Tongue (tissue), 2 donors: ENCODE measurements around the gene RNF213. TPM values are rescaled to one million over a fixed set of nuclear protein-coding genes. Genes with fewer than 3 reads are reported as not detected.
"Not testable (repeated sequence)": the region's sequence is repeated elsewhere in the genome, so short reads cannot be mapped to it uniquely, and the experiment has no call there.

Experiments
- DNase-seq: peaks from one replicate; pipeline ENCODE4 v3.0.0-alpha.2; 2015
- total RNA-seq: library from RNA; depleted of rRNA; stranded (reverse); fragments of >200 nt; gene quantifications from one replicate; pipeline ENCODE4 v1.2.3, GENCODE V29; 2014

RNF213 gene
- total RNA-seq, 1 donor from 2014 or later: 66.8 TPM

GRCh38 chr17:80295146-80295545 is 34.5 kb downstream of the RNF213 start:
- no peak for DNase-seq

DNA sequence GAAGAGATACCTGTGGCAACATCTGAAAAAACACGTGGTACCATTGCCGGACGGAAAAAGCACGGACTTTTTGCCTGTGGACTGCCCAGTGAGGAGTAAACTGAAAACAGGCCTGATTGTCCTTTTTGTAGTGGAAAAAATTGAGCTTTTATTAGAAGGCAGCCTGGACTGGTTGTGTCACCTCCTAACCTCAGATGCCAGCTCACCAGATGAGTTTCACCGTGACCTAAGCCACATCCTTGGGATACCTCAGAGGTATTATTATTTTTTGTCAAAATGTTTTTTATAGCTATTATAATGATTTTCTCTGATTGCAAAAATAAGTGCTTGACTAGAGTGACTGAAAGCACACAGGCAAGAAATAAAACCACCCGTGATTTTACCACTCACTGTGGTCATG is 34.9 kb downstream of the RNF213 start:
- no peak for DNase-seq

GRCh38 chr17:80296221-80296620 is 35.6 kb downstream of the RNF213 start:
- DNase-seq: no peak

- no peak for DNase-seq
These were observed 37.4 kb downstream of the RNF213 start for GRCh38 chr17:80297996-80298560.

- not testable (repeated sequence) for DNase-seq
These were observed 38.9 kb downstream of the RNF213 start for GRCh38 chr17:80299350-80300100.

- not testable (repeated sequence) for DNase-seq
These were observed 40.1 kb downstream of the RNF213 start for GRCh38 chr17:80300756-80301155.

GRCh38 chr17:80303824-80304223 is 43.2 kb downstream of the RNF213 start:
- no peak for DNase-seq

GRCh38 chr17:80307994-80308691 is 47.5 kb downstream of the RNF213 start:
- DNase-seq: no peak

DNA sequence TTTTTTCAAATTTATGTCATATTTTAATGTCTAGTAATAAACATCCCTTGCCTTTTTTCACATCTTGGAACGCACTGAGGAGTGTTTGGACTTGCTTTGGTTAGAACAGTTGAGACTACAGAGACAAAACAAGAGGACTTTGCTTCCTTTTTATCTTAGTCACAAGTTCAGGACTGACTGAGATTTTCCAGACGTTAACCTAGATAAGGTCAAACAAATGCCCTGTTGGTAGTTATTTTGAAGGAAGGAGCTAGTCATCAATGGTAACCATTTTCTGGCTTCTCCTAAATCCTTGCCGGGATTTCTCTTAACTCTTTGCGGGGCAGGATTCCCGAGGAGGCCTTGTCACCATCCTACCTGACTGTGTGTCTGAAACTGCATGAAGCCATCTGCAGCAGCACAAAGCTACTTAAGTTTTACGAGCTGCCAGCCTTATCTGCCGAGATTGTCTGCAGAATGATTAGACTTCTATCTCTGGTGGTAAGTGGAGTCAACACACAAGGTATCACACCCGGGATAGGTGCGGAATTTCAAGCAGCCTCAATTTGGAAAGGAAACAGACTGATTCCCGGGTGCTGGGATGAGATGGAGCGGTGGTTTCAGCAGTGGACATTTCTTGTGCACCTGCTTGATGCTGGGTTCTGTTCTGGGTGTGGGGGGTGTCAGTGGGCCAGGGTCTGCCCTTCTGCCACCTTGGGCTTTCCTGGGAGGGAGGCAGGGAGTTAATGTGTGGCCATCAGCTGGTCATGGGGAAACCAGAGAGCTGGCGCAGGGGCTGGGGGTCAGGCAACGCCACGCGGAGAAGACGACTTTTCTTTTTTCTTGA is 48.3 kb downstream of the RNF213 start:
- DNase-seq: no peak

GRCh38 chr17:80311216-80311827 is 50.7 kb downstream of the RNF213 start:
- no peak for DNase-seq

DNA sequence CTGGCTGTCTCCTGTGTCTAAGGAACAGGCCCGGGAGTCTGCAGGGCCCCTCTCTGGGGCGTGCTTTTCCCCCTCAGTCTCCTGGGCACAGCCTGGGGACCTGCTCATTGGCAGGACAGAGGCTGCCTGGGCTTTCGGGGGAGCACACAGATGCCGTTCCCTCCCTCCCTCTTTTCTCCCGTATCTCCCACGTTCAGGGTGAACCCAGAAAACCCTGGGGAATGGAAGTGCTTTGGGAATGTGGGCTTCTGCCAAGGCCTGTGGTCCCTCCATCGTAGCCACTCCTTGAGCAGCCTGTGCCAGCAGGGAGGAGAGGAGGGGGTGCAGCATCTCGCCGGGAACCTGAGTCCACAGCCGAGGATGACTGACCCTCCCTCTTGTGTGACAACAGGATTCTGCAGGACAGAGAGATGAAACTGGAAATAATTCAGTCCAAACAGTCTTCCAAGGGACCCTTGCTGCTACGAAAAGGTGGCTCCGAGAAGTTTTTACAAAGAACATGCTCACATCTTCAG is 52.0 kb downstream of the RNF213 start:
- no peak for DNase-seq

DNA sequence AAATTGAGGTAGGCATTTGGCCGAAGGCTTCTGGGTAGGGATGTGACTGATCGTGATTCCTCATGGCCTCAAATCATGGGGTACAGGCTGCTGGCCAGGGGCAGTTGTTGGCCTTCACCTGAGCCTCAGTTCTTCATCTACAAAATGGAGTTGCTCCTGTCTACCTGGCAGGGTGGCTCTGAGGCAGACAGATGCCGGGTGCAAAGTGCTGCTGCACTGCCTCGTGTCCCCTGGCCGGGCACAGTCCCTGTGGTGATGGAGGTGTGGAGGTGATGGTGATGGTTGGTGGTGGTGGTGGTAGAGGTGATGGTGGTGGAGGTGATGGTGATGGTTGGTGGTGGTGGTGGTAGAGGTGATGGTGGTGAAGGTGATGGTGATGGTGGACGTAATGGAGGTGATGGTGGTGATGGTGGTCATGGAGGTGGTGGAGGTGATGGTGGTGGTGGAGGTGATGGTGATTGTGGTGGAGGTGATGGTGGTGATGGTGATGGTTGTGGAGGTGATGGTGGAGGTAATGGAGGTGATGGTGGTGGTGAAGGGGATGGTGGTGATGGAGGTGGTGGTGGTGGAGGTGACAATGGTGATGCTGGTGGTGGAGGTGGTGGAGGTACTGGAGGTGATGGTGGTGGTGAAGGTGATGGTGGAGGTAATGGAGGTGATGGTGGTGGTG is 52.6 kb downstream of the RNF213 start:
- DNase-seq: no peak

GRCh38 chr17:80313946-80314345 is 53.3 kb downstream of the RNF213 start:
- not testable (repeated sequence) for DNase-seq

DNA sequence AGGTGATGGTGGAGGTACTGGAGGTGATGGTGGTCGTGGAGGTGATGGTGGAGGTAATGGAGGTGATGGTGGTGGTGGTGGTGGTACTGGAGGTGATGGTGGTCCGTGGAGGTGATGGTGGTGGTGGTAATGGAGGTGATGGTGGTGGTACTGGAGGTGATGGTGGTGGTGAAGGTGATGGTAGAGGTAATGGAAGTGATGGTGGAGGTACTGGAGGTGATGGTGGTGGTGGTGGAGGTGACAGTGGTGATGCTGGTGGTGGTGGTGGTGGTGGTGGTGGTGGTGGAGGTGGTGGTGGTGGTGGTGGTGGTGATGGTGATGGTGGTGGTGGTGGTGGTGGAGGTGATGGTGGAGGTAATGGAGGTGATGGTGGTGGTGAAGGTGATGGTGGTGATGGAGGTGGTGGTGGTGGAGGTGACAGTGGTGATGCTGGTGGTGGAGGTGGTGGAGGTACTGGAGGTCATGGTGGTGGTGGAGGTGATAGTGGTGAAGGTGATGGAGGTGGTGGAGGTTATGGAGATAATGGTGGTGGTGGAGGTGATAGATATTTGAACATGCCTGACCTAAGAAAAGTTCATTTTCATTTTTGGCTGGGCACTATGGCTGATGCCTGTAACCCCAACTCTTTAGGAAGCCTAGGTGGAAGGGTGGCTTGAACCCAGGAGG is 55.0 kb downstream of the RNF213 start:
- DNase-seq: no peak

GRCh38 chr17:80316431-80316830 is 55.8 kb downstream of the RNF213 start:
- DNase-seq: no peak

GRCh38 chr17:80316927-80317705 is 56.5 kb downstream of the RNF213 start:
- no peak for DNase-seq

DNA sequence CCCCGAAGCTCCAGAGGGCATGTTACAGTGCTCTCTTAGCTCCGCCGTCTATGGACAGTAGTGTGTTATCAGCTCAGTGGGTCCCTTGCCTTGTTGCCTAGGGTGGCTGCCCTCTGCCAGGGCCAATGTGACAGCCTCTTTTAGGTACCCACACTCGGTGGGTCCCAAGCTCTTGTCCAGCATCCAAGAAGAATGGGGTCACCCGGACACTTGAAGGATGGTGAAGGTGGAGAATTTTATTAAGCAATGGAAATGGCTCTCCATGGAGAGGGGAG is 57.0 kb downstream of the RNF213 start:
- DNase-seq: no peak

DNA sequence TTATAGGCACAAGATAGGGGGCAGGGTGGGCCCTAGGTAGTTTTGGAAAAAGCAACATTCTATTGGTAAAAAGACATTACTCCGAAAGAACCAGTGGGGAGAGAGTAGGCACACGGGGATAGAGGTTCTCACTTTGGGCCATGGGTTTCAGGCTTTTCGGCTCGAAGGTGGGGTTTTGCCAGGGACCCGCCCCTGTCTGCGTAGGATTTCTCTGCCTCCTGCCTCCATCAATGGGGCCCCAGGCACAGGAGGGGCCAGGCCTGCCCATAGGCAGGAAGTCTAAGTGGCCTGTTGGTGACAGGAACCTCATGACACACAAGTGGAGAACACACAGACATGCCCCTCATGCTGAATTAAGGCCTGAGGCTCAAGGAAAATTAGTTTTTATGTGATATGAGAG is 57.5 kb downstream of the RNF213 start:
- no peak for DNase-seq

GRCh38 chr17:80319262-80319998 is 58.8 kb downstream of the RNF213 start:
- DNase-seq: no peak

DNA sequence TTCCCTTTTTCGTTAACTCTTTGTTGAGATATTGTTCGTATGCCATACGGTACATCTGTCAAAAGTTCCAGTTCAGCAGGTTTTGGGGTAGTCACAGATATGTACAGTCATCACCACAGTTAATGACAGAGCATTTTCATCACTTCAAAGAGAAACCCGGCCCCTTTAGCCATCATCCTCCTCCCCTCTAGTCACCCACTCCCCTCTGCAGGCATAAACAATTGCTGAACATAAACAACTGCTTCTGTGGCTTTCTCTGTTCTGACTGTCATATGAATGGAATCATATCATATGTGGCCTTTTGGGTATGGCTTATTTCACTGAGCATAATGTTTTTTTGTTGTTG is 59.3 kb downstream of the RNF213 start:
- no peak for DNase-seq
